A549 (cell line): ENCODE measurements around the gene SLC16A7.

Experiments
- CEBPB ChIP-seq, 2 experiments: fragments of >200 bp in 1 of 2; sonication (Bioruptor Twin) in 1 of 2; formaldehyde crosslinking in 1 of 2; IDR thresholded peaks; 2 replicates each; pipeline ENCODE4 v1.6.1; 2012 to 2016
- EP300 ChIP-seq, 2 experiments: fragments of >200 bp; sonication (Bioruptor Twin); formaldehyde crosslinking; IDR thresholded peaks; 2 replicates in 1 of 2; 3 replicates in 1 of 2; pipeline ENCODE4 v1.6.1; 2016 to 2017
- JUNB ChIP-seq: fragments of >200 bp; sonication (Bioruptor Twin); formaldehyde crosslinking; IDR thresholded peaks from 2 replicates; pipeline ENCODE4 v1.6.1; 2016
- POLR2A ChIP-seq: IDR thresholded peaks from 2 replicates; pipeline ENCODE4 v1.6.1; 2012; ENCODE audit warnings: mild to moderate bottlenecking, low read length
- TP53 ChIP-seq: fragments of 250-450 bp; sonication (Bioruptor Pico); IDR thresholded peaks from 2 replicates; pipeline ENCODE4 v1.5.0; 2021; ENCODE audit warnings: mild to moderate bottlenecking, moderate library complexity
- TF ChIP-seq, protein P1 (sequence below): fragments of >200 bp; sonication (Bioruptor Twin); formaldehyde crosslinking; IDR thresholded peaks from 3 replicates; pipeline ENCODE4 v1.5.1; 2016
- TF ChIP-seq, protein P2 (sequence below): IDR thresholded peaks from 2 replicates; pipeline ENCODE4 v1.6.1; 2012

DNA sequence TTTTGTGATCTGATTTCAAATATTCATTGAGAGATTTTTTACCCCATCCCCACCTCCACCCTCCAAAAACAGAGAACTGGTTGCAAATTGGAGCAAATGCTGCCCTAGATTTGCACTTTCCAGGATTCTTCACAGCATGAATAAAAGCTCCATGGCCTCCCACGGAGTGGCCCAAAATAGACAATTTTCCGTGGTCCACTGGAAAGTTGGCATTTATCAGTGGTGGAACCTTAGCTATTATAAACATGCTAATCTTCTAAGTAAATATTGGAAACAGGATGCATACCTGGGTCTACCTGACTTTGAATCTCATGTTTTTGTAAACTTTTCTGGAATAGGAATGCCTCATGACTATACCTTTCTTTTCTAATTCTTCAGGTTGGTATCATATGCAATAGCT is 123.9 kb downstream of the SLC16A7 start:
- TF ChIP-seq, protein P1, sequence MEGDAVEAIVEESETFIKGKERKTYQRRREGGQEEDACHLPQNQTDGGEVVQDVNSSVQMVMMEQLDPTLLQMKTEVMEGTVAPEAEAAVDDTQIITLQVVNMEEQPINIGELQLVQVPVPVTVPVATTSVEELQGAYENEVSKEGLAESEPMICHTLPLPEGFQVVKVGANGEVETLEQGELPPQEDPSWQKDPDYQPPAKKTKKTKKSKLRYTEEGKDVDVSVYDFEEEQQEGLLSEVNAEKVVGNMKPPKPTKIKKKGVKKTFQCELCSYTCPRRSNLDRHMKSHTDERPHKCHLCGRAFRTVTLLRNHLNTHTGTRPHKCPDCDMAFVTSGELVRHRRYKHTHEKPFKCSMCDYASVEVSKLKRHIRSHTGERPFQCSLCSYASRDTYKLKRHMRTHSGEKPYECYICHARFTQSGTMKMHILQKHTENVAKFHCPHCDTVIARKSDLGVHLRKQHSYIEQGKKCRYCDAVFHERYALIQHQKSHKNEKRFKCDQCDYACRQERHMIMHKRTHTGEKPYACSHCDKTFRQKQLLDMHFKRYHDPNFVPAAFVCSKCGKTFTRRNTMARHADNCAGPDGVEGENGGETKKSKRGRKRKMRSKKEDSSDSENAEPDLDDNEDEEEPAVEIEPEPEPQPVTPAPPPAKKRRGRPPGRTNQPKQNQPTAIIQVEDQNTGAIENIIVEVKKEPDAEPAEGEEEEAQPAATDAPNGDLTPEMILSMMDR: no peak
- TF ChIP-seq, protein P2, sequence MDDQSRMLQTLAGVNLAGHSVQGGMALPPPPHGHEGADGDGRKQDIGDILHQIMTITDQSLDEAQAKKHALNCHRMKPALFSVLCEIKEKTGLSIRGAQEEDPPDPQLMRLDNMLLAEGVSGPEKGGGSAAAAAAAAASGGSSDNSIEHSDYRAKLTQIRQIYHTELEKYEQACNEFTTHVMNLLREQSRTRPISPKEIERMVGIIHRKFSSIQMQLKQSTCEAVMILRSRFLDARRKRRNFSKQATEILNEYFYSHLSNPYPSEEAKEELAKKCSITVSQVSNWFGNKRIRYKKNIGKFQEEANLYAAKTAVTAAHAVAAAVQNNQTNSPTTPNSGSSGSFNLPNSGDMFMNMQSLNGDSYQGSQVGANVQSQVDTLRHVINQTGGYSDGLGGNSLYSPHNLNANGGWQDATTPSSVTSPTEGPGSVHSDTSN: no peak
- no peak for TF ChIP-seq CEBPB (IDR thresholded peaks at IDR 0.05)
- no peak for TF ChIP-seq JUNB
- no peak for TF ChIP-seq EP300 (IDR thresholded peaks at IDR 0.05)
- TF ChIP-seq TP53 (CRISPR knock-in tag): no peak
- TF ChIP-seq POLR2A: no peak
